ENCODE data around the gene TIFAB. TPM values are rescaled to one million over a fixed set of nuclear protein-coding genes. Genes with fewer than 3 reads are reported as not detected.

The TIFAB gene
- total RNA-seq, 1 donor from 2014 or later: not detected

DNA sequence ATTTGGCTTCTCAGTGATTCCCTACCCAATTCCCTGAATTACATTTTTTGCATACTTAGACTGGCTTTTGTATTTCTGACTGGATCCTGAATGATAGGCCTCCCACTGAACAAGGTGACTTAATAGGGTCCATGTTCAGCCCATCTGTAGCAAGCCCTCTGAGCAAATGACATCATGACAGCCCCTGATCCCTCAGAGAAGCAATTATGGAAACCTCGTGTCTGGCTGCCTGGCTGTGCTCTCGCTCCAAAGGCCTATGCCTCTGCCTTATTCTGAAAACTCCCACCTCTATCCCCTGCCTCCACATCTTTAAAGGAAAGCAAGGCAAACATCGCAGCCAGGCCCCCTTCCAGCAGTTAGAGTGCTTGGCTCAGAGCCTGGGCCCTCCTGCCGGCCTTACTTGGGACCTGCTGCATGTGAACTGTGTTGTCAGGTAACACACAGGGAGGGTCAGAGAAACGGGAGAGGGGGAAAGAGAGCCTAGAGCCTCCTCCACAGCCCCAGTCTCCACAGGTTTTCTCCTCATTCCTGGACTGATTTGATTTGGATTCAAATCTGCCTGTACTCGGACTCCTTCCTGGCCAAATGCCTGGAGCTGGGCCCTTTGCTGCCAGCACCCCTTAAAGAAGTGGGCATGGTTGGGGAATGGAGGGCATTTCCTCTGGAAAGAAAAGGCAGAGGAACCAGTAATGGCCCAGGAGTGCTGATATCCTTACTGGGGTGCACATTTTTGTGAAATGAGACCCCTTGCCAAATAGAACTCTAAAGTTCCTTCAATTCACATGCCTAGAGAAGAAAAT lies 8.8 kb downstream of the TIFAB start:
- DNase-seq (ENCODE audit: low read depth in 2 of 2): no peak

DNA sequence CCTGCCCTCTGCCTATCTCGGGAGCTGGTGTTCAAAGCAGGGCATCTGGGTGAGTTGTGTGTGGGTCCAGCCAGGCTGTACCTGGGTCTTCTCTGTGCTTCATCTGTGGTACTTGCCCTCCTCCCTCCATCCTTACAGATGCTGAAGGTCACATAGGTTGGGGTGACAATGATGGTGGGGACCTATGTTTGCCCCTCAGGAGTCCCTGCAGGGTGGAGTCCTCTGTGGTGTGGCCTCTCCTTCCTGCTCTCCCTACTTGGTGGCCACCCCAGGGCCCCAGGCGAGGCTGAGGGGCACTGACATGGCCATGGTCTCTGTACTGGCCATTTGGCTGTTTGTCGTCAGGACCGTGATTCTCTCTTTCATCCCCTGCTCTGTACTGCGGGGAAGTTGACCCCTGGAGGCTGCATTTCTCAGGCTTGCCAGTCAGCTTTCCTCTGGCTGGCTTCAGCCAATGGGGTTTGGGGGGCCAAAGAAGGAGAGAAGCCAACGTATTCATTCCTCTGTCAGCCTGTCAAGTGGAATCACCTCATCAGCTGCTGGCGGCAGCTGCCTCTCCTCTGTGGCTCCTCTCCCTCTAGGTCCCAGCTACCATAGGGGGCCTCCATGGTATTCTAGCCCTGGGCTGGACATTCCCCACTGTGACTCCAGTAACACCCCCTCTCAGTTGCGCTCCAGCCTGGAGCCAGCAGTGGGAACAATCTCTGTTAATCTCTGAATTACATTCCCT lies 9.6 kb downstream of the TIFAB start:
- DNase-seq (ENCODE audit: low read depth in 2 of 2): no peak

- no peak for DNase-seq (ENCODE audit: low read depth in 2 of 2)
These were observed 10.2 kb downstream of the TIFAB start for GRCh38 chr5:135441919-135442318.

DNA sequence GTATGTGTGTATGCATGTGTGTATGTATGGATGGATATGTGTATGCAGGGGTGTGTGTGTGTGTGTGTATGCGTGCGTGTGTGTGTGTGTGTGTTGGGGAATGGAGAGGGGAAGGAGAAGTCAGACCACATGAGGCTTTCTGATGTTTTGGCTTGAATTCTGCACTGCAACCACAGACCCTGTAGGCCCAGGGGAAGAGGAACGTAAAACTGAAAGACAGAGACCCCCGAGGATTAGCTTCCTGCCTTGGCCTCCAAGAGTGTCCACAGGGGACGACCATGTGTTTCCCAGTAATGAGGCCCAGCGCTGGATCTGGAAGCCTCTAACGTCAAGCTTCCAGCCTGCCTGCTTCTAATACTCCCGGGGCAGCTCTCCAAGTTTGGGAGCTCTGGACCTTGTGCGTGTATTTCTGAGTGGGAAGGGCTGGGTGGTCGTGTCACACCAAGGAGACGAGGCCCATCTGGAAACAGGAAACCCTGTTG lies 10.8 kb downstream of the TIFAB start:
- no peak for DNase-seq (ENCODE audit: low read depth in 2 of 2)

DNA sequence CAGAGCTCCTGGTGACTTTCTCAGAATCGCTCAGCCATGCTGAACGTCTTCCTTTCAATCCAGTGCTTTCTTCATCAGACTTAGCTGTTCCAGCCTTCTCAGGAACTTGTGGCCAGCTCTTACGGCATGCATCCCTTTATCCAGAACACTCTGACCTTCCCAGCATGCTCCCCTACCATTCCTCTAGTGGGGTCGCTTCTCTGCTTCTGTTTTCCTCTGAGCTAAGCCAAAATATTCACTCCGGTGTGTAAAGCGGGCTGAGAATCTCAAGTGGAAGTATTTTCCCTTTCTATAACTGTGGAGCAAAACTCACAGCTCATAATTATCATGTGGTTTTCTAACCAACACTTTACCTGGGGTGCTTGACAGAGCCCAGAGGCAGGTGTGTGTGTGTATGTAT lies 11.2 kb downstream of the TIFAB start:
- no peak for DNase-seq (ENCODE audit: low read depth in 2 of 2)

- no peak for DNase-seq (ENCODE audit: low read depth in 2 of 2)
These were observed 12.6 kb downstream of the TIFAB start for GRCh38 chr5:135439231-135440205.

DNA sequence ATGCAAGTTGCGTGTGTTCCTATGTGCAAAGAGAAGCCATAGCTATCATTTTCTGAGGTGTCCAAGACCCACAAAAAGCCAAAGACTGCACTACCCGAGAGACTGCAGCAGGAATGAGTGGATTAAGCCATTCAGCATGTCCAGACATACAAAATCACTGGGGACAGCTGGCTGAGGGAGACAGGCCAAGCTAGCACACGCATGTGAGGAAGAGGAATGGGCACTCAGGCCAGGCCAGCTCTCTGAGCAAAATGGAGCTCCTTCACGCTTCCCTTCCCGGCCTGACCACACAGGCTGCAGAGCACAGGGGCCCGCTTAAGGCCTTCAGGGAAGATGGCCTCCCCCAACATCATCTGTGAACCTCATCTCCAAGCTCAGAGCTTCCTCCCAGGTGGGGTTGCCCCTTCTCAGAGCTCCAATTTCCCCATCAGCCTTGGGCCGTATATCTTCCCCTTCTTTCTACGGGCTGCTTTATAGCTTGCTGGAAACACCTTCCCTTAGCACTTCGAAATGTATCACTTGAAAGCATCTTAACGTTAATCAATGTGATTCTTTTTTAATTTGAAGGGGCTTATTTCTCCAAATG lies 13.4 kb downstream of the TIFAB start:
- DNase-seq (ENCODE audit: low read depth in 2 of 2): no peak

DNA sequence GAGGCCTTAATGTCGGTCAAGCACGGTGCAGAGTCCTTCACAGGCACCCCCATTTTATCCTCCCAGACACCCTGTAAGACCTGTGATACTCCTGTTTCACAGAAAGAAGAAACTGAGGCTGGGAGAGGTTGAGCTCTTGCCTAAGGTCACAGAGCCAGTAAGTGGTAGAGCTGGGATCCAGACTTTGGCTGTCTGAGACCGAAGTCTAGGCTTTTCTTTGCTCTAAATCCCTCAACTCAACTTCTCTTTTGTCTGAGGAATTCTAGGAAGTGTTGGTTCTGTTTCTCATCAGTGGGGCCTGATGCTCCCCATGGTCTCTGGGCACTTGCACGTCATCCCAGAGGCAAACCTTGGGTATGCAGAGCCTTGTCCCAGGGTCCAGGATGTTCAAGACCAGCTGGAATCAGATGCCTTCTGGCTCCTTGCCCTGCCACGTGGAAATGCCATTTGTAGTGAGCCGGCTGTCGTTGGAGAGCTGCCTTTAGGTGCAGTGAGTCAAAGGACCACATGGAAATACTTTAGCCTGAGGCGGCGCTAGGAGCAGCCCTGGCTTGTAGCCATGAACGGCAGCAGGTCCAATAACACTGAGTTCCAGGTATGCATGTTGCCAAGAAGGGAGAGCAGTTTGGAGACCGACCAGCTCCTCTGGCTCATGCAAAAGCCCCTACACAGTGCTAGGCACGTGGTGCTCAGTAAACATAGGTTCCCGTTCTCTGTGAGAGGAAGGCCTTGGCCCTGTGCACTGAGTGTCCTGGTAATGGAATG lies 14.2 kb downstream of the TIFAB start:
- DNase-seq (ENCODE audit: low read depth in 2 of 2): peak; percentile 17 to 44

- no peak for DNase-seq (ENCODE audit: low read depth in 2 of 2)
These were observed 14.7 kb downstream of the TIFAB start for GRCh38 chr5:135437422-135437795.

DNA sequence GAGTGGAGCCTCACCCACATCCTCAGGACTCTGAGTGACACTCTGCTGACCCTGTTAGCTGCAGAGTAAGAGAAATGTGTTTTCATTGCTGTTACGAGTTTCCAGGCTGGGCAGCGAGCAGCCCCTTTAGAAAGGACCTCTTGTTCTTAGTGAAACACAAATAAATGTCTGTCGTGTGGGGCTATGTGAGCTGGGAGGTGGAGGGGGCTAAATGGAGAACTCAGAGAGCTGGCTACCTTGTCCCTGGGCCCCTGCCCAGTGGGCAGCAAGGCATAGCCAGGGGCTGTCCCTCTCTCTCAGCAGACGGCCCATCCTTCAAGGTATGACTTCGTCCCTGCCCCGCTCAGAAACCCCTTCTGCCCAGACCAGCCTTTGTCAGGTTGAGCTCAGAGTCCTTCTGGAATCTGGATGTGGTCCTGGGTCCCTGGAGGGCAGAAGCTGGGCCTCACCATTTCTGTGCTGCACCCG lies 15.2 kb downstream of the TIFAB start:
- DNase-seq (ENCODE audit: low read depth in 2 of 2): no peak

DNA sequence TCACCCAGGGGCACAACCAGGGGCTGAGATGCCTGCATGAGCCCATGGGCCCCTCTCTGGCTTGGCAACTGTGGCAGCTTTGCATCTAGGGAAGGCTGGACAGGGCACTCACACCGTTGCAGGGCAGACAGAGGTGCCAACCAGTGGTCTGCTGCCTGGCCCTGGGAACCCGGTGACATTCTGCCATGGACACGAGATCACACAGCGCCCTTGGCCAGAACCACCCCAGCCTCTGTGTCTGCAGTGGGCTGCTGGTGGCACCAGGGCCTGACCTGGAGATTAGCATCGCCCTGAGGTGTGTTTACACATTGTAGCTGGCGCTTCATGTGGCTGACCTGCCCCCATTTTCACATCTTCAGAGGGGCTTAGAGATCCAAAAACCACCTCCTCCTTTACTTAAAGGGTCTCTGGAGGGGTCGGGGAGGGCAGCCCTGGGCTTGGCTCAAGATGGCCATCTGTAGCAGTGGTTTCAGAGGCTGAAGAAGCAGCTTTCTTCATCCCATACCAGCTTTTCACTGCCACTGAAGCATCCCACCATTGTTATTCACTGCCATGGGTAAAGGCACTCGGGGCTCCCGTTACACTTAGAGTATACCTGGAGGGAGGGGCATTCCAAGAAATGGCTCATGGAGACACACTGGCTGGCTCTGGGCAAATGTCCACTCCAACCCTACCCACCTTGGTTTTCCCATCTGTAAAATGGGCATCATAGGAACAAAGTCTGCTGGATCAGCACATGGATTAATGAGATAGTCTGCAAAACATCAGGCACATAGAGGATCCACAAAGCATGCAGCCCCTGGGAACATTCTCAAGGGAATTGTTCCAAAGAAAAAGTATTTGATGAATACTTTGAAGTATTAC lies 16.5 kb downstream of the TIFAB start:
- no peak for DNase-seq (ENCODE audit: low read depth in 2 of 2)

DNA sequence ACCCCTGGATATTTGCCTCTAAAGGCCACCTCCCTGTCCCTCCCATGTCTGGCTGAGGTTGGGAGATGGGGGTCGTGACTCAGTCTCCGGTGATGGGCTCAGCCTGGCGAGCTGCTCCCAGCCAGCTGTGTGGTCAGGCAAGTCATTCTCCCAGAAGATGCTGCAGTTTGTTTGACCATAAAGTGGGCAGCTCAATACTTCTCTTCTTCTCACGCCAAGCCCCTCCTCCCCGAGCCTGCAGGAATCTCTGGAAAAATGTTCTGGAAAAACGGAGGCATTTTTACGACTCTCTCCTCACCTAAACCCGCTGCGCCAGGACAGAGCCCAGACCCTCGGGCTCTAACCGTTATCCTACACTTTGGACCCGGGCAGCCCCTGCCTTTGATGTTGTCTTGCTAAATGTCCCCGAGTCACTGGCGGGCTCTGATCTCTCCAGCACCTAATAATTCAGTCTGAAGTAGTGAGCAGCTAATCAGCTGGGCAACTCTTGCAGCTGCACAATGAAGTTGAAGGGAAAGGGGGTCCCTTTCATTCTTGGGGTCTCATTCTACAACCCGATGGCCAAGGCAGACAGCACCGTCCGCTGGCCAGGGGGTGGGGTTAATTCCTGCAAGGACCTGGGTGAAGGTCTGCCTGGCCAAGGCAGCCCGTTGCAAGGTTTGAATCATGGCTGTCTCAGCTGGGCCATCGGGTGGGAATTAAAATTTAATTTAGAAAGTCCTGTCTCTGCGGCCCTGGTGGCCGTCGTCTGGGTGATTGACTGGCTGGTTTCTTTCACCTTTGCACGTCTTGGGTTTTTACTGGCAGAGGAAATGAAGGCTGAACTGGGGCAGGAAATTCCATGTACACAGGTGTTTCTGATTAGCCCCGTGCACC lies 17.3 kb downstream of the TIFAB start:
- no peak for DNase-seq (ENCODE audit: low read depth in 2 of 2)

DNA sequence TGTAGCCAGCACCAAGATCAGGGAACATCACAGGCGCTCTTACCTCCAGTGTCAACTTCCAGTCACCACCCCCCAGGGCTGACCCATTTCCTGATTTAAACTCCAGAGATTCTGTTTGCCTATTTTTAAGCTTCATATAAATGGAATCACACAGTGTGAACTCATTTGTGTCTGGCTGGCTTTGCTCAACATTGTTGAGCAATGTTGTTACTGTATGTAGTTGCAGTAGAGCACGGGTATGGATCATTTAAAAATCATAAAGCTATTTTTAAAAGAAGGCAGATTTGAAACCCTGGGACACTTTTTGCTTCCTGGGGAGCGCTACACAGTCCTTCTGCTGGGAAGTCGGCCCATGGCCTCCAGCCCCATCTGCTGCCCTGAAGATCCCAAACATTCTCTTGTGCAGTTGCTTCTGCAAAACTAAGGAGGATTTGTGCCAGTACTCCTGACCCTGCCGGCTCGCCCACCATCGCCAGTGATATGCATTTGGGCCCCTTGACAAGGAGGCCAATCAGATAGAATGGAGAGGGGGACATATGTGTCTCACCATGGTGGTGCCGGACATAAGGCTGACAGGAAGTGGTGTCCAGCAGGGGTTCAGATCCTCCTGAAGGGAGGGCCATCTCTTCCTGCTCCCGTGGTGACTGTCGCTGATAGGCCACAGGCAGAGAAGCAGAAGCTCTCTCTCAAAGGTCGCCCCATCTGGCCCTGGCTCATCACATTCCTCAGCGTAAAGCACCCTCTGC lies 18.3 kb downstream of the TIFAB start:
- DNase-seq (ENCODE audit: low read depth in 2 of 2): no peak

DNA sequence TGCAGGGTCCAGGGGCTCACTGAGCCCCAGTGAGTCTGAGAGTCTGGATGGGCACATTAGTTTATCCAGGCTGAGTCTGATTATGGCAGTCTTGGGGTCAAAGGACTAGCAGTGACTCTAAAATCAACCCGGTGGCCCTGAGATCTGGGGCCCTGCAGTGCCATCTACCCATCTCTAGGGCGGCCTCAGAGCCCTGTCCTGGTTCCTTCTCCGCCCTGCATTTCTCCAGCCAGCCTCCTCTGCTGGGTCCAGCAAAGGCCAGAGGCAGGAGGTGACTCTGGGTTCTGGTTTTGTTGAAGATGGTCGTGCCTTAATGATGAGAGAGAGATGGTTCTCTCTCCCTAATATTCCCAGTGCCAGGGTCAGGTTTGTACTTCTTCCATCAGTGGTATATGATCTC lies 20.0 kb downstream of the TIFAB start:
- no peak for DNase-seq (ENCODE audit: low read depth in 2 of 2)

GRCh38 chr5:135430135-135430437 lies 22.1 kb downstream of the TIFAB start:
- no peak for DNase-seq (ENCODE audit: low read depth in 2 of 2)

DNA sequence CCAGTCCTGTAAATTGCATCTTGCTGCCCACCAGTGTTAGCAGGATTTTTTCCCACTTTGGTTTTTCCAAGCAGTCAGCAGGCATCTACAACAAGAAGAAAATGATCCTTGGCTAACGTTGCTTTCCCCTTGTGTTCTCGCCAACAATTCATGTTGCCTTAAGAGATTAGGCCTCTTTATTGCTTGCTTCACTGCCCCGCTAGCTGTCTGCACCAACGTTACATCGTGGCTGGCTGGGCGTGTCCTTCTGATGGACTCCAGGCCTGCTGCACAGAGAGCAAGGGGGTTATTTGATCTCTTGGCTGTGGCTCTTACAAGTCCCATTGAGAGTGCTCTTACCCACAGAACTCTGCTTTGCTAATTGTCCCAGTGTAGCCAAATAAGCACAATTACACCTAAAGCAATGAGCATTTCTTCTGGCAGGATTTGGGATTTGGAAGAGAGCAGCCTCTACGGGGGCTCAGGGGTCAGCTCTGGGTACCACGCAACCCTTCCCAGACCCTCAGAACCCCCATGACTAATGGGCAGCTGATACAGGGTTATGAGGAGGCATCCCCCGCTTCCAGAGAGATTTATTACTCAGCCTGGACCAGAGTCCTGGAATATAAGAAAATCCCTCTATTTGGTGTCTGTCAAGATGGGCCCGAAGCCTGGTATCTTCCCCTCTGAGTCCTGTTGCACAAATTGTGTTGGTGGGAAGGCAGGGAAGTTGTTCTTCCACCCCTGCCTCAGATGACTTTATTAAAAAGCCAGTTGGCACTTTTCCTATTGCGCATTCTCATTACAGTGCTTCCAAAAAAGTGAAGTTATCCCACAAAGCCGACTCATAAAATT lies 22.6 kb downstream of the TIFAB start:
- DNase-seq (ENCODE audit: low read depth in 2 of 2): no peak

DNA sequence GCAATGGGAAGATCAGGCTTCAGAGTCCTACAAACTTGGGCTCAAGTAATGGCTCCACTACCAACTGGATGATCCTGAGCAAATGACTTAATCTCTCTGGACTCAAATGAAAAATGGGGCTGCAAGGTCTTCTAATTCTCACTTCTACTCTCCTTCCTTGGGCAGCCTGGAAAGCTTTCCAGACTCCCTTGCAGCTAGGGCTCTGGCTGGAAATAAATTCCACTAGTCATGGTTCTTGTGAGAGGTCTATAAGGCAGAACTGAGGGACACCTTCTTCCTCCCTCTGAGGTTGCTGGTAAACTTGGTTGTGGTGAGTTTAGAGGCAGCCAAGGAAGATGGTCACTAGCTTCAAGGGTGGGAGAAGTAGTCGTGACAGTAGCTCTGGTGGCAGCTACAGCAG lies 23.6 kb downstream of the TIFAB start:
- DNase-seq (ENCODE audit: low read depth in 2 of 2): no peak

Measured in lung microvascular endothelial cell (primary cell).